A549 (cell line): ENCODE results near the gene JDP2.

ENCODE experiments used
- CBX8 ChIP-seq: fragments of 200-600 bp; sonication (generic); IDR thresholded peaks from 2 replicates; pipeline ENCODE4 v1.6.1; 2016
- EP300 ChIP-seq, 2 experiments: fragments of >200 bp; sonication (Bioruptor Twin); formaldehyde crosslinking; IDR thresholded peaks; 2 replicates in 1 of 2; 3 replicates in 1 of 2; pipeline ENCODE4 v1.6.1; 2016 to 2017
- ESRRA ChIP-seq: fragments of 150-350 bp; IDR thresholded peaks from 2 replicates; pipeline ENCODE4 v1.6.1; 2014; ENCODE audit warnings: mild to moderate bottlenecking, low read length, borderline replicate concordance
- FOSL2 ChIP-seq, 2 experiments: fragments of 450-650 bp in 1 of 2; fragments of >200 bp in 1 of 2; sonication (Bioruptor Twin) in 1 of 2; formaldehyde crosslinking; IDR thresholded peaks; 2 replicates each; pipeline versions ENCODE4 v1.5.0 to v1.6.1; 2016 to 2020; ENCODE audit warnings: mild to moderate bottlenecking in 1 of 2, moderate library complexity in 1 of 2
- HOXB13 ChIP-seq: fragments of 250-450 bp; sonication (Bioruptor Pico); IDR thresholded peaks from 2 replicates; pipeline ENCODE4 v1.5.0; 2020; ENCODE audit warnings: low read depth, mild to moderate bottlenecking, moderate library complexity
- MYC ChIP-seq: IDR thresholded peaks from 2 replicates; pipeline ENCODE4 v1.6.1; 2012; ENCODE audit warnings: mild to moderate bottlenecking, inconsistent platforms, low read length, improper control_type of control experiment, borderline replicate concordance
- NR3C1 ChIP-seq: fragments of >200 bp; sonication (Bioruptor Twin); formaldehyde crosslinking; IDR thresholded peaks from 3 replicates; pipeline ENCODE4 v1.6.1; 2017
- POLR2A ChIP-seq: IDR thresholded peaks from 2 replicates; pipeline ENCODE4 v1.6.1; 2012; ENCODE audit warnings: mild to moderate bottlenecking, low read length
- RAD21 ChIP-seq, 2 experiments: fragments of >200 bp in 1 of 2; sonication (Bioruptor Twin) in 1 of 2; formaldehyde crosslinking in 1 of 2; IDR thresholded peaks in 1 of 2; conservative IDR thresholded peaks in 1 of 2; 2 replicates in 1 of 2; 3 replicates in 1 of 2; pipeline ENCODE4 v1.6.1; 2012 to 2018; ENCODE audit warnings: inconsistent platforms in 1 of 2
- RFX5 ChIP-seq: fragments of 450-650 bp; IDR thresholded peaks from 2 replicates; pipeline ENCODE4 v1.7.1; 2014; ENCODE audit warnings: antibody characterized with exemption, mild to moderate bottlenecking, moderate library complexity
- TP53 ChIP-seq: fragments of 250-450 bp; sonication (Bioruptor Pico); IDR thresholded peaks from 2 replicates; pipeline ENCODE4 v1.5.0; 2021; ENCODE audit warnings: mild to moderate bottlenecking, moderate library complexity
- TF ChIP-seq, protein P1 (sequence below): IDR thresholded peaks from 2 replicates; pipeline ENCODE4 v1.6.1; 2012
- TF ChIP-seq, protein P2 (sequence below): fragments of >200 bp; sonication (Bioruptor Twin); formaldehyde crosslinking; IDR thresholded peaks from 3 replicates; pipeline ENCODE4 v1.5.1; 2016
- TF ChIP-seq, protein P3 (sequence below): IDR thresholded peaks from 2 replicates; pipeline ENCODE4 v1.6.1; 2012; ENCODE audit warnings: low read depth, borderline replicate concordance

DNA sequence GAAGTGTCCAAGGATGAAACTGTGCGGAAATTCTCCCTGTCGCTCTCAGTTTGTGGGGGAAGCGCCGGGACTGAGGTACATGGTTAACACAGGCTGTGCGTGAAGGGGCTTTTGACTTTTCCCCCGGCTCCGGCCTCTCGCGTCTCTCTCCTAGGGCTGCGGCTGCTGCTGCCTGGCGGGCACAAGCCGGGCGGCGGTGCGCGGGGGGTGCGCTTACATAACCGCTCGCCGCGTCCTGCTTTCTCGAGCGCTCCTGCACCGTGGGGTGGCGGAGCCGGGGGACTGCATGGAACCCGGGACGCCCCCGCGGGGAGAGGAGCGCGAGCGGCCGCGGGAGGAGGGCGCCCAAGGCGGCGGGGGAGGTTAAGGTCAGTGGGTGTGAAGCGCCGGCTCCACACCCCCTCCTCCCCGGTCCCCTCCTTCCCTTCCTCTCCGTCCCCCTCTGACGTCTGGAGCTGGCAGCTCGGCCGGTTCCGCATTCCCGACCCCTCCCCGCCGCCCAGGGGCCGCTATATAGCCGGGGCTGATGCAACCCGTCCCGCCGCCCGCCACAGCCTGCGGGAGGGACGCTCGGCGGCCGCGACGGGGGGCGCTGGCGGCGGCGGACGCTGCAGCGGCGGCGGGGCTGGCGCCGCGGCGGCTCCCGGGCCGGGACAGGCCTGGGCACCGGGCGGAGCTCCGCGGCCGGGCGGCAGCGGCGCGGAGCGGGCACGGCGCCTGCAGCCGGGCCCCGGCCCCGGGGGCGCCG, at the start of gene JDP2:
- TF ChIP-seq NR3C1 (no peak), POLR2A (peak; percentile 37; the same call in 1 of the 2 replicates), FOSL2 (IDR thresholded peaks at IDR 0.05) (no peak), FOSL2 (CRISPR knock-in tag; IDR thresholded peaks at IDR 0.05) (no peak), EP300 (IDR thresholded peaks at IDR 0.05) (peak; percentile 29 to 59; a peak in 1 of 5 replicates), CBX8 (no peak), ESRRA (no peak), RAD21 (conservative IDR thresholded peaks at IDR 0.05 in 1 of 2, IDR thresholded peaks at IDR 0.05 in 1 of 2) (0 out of 5 replicates have a peak, but pooled peaks of 1 of the 2 experiments have one; percentile 19), HOXB13 (no peak), RFX5 (no peak), TP53 (no peak), MYC (no peak)
- TF ChIP-seq, protein P1, sequence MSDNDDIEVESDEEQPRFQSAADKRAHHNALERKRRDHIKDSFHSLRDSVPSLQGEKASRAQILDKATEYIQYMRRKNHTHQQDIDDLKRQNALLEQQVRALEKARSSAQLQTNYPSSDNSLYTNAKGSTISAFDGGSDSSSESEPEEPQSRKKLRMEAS = no peak; the same call in 1 of the 2 replicates
- TF ChIP-seq, protein P2, sequence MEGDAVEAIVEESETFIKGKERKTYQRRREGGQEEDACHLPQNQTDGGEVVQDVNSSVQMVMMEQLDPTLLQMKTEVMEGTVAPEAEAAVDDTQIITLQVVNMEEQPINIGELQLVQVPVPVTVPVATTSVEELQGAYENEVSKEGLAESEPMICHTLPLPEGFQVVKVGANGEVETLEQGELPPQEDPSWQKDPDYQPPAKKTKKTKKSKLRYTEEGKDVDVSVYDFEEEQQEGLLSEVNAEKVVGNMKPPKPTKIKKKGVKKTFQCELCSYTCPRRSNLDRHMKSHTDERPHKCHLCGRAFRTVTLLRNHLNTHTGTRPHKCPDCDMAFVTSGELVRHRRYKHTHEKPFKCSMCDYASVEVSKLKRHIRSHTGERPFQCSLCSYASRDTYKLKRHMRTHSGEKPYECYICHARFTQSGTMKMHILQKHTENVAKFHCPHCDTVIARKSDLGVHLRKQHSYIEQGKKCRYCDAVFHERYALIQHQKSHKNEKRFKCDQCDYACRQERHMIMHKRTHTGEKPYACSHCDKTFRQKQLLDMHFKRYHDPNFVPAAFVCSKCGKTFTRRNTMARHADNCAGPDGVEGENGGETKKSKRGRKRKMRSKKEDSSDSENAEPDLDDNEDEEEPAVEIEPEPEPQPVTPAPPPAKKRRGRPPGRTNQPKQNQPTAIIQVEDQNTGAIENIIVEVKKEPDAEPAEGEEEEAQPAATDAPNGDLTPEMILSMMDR = no peak
- TF ChIP-seq, protein P3, sequence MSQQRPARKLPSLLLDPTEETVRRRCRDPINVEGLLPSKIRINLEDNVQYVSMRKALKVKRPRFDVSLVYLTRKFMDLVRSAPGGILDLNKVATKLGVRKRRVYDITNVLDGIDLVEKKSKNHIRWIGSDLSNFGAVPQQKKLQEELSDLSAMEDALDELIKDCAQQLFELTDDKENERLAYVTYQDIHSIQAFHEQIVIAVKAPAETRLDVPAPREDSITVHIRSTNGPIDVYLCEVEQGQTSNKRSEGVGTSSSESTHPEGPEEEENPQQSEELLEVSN = no peak
